GF-D8 (cell line): ENCODE data around the gene FAM200B.

Experiments
- DNase-seq: peaks from one replicate; lab custom pipeline; 2025; lab: John Stamatoyannopoulos, UW

FAM200B gene

DNA sequence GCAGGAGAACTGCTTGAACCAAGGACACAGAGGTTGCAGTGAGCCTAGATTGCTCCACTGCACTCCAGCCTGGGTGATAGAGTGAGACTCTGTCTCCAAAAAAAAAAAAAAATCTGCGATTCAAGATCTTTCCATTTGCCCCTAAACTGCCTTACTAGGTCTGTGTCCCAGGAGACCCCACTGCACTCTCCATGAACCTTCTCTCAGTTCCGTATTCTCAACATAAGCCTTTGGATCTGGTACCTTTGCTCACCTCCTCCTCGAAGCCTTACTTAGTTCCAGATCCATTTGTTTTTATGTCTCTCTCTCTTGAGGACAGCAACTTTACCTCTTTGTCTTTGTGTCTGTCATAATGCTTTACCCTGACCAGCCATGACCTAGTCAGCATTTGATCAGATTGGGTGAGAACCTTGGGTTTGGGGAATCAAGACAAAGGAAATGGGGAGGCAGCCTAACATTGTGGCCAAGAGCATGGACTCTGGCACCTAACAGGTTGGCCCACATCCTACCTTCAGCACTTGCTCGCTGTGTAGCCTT is 55.0 kb downstream of the FAM200B start:
- no peak for DNase-seq

DNA sequence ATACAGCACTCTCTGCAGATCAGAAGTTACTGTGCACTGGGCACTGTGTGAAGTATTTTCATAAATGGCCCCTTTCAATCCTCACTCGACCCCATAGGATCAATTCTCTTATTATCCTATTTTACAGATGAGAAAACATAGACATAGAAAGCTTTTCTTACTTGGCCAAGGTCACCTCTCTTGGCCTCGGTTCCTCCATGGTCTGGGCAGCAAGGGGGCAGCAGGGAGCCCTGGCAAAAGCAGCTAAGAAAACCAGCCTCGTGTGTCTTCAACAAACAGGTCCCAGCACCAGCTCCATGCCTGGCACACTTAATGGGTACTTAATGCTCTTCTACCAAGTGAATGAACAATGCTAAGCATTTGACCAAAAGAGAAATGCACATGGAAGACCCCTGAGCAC is 55.6 kb downstream of the FAM200B start:
- DNase-seq: no peak

DNA sequence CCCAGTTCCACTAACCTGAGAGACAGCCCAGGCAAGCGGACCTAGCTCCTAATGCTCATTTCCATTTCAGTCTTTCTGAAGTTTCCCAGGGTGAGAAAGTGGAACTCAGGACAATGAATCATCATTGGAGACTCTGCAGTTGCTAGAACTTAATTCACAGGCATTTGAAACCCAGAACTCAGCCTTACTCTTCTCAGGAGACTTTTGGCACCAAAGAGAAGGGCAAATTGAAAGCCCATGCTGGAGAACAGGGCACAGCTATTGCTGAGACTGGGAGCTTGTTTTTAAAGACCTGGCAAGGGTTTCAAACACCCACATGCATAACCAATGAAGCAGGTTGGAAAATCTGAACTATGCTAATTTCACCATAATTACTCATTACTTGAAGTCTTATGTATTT is 57.2 kb downstream of the FAM200B start:
- DNase-seq: no peak
